Medulla oblongata (tissue), 1 donor: ENCODE data around the gene SNTN.
A peak's percentile ranks its signal among the peaks of the same experiment; 100 is the strongest.
"Not testable (repeated sequence)": the region's sequence is repeated elsewhere in the genome, so short reads cannot be mapped to it uniquely, and the experiment has no call there.

Source experiments
- DNase-seq: peaks from one replicate; pipeline ENCODE4 v3.0.0-alpha.2; 2015; ENCODE audit errors: extremely low spot score

The SNTN gene

DNA sequence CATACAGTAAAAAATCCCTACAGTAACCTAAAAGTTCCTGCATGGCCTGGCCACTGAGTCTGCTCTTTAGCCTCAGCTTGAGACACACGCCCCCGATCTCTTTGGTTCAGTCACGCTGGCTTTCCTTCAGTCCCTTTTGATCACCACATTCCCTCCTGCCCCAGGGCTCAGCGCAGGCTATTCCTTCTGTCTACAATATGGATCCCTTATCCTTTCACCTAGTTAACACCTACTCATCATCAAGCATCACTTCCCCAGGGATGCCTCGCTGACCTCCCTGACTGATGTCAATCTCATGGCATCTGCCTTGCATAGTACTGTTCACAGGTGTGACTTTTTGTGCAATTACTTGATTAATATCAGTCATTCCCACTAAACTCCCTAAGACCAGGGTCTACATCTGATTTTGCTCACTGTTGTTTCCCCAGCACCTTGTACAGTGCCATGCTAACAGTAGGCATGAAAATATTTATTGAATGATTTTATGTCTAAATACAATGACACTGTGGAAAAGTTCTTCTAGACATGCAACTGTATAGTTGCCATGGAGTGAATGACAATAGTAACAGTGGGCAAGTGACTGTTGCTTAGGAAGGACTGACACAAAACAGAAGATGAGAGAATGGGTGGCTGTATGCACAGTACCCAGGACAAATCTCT, at the start of gene SNTN:
SNTN (plus strand) TSS at position 610 of the 660 bp plus-strand sequence; CDS start at position 623, 13 bp downstream.
- no peak for DNase-seq

GRCh38 chr3:63607716-63608115, 44.8 kb upstream of the SNTN start:
- no peak for DNase-seq

DNA sequence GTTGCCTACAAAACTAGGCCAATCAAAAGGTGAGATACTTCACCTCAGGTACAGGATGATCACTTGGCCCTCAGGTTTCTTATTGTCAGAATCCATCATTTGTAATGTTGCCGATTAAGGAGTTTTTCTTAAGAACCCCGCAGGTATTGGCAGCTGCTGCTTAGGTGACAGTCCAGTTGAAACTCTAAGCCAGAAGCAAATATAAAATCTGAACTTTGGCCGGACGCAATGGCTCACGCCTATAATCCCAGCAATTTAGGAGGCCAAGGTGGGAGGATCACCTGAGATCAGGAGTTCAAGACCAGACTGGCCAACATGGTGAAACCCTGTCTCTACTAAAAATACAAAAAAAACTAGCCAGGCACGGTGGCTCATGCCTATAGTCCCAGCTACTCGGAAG, 43.1 kb upstream of the SNTN start:
- no peak for DNase-seq

- no peak for DNase-seq
Observed at GRCh38 chr3:63609834-63610233, 42.6 kb upstream of the SNTN start.

- DNase-seq, result no peak
Observed at GRCh38 chr3:63611382-63611781, 41.1 kb upstream of the SNTN start.

DNA sequence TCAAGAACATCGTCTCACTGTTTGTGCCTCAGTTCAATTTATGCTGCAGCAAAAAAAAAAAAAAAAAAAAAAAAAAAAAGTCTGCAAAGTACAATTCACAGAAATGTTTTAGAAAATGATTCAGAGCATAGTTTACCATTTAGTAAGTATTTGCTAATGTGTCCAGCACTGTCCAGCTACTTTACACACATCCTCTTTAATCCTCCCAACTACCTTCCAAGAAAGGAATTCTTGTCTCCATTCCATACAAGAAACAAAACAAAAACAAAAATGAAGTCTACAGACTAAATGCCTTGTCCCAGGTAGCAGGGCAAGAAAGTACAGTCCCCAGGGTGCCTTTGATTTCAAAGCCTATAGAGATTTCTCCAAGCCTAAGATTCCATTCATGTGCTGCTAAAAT, 38.9 kb upstream of the SNTN start:
- no peak for DNase-seq

DNA sequence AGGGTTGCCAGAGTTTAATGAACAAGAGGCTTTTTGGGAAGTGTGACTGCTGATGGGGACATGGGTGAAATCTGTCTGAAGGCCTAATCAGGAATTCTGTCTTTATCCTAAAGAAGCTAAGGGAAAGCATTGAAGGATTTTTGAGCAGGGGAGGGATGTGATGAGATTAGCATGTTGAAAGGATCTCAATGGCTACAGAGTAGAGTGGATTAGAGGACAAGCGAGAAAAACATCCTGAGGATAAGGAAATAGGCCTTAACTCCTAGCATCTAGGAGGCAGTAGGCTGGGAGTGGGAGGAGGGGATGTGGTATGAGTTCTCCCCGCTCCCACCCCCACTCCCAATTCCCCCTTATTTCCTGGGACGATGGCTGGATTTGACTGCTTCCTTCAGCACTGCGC, 35.1 kb upstream of the SNTN start:
- DNase-seq, result no peak

GRCh38 chr3:63624941-63625560, 27.4 kb upstream of the SNTN start:
- peak; percentile 7 for DNase-seq

- no peak for DNase-seq
Observed at GRCh38 chr3:63631670-63632069, 20.8 kb upstream of the SNTN start.

- no peak for DNase-seq
Observed at GRCh38 chr3:63635186-63635585, 17.3 kb upstream of the SNTN start.

DNA sequence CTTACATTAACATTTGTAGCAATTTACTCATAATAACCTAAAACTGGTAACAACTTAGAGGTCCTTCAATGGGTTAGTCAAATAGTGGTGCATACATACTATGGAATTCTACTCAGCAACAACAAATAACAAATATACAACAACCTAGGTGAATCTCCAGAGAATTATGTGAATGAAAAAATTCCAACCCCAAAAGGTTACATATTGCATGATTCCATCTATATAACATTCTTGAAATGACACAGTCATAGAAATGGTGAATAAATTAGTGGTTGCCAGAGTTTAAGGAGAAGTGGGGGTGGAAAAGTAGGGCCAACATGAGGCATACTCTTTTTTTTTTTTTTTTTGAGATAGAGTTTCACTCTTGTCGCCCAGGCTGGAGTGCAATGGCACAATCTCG, 12.7 kb upstream of the SNTN start:
- no peak for DNase-seq

DNA sequence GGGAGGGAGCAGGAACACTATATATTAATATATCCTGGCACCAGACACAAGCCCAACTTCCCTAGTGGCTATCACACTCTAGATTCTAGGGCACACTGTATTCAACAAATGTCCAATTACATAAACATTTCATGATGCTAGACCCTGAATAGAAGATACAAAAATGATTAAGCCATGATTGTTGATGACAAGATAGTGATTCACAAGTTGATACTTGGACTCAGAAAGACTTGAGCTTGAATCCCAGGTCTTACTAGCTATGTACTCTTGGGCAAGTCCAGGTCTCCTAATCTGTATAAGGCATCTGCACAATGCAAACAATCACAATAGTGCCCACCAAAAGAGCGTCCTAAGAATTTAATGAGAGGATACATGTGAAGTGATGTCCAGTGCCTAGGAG, 10.0 kb upstream of the SNTN start:
- DNase-seq, result no peak

DNA sequence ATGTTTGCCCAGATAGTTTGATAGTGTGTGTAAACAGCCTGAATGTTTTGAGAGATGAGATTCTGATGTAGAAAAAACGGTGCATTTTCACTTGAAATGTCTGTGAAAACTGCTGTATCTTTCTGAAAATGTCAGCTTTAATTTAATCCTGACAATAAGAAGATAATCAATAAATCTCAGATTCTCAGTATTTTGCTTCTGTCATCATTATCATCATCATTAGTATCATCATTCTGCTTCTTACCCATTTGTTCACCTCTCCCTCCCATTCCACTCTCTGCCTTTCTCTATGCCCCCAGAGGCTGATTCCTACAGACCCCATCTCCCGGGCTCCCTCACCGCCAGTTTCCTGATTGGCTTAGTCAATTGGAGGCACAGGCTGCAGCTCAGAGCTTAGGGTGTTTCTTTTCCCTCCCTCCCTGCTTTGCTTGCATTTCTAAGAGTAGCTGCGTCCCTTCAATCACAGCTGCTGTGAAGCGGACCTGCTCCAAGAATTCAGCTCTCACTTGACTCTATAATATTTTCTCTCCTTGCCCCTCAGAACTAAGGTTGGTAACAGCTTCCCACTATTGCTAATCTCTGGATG, 8.2 kb upstream of the SNTN start:
- no peak for DNase-seq

DNA sequence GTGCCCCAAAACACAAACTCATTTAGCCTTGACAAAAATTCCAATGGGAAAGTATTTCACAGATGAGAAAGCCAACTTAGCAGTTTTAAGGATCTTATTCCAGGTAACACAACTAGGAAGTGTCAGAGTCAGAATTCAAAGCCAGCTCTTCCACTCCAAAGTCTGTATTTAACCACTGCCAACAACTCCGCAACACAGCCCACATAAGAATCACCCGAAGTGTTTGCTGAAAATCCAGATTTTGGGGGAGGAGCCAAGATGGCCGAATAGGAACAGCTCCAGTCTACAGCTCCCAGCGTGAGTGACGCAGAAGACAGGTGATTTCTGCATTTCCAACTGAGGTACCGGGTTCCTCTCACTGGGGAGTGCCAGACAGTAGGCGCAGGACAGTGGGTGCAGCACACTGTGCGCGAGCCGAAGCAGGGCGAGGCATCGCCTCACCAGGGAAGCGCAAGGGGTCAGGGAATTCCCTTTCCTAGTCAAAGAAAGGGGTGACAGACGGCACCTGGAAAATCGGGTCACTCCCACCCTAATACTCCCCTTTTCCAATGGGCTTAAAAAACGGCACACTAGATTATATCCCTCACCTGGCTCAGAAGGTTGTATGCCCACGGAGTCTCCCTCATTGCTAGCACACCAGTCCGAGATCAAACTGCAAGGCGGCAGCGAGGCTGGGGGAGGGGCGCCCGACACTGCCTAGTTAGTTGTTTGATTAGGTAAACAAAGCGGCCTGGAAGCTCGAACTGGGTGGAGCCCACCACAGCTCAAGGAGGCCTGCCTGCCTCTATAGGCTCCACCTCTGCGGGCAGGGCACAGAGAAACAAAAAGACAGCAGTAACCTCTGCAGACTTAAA, 7.3 kb upstream of the SNTN start:
- not testable (repeated sequence) for DNase-seq

DNA sequence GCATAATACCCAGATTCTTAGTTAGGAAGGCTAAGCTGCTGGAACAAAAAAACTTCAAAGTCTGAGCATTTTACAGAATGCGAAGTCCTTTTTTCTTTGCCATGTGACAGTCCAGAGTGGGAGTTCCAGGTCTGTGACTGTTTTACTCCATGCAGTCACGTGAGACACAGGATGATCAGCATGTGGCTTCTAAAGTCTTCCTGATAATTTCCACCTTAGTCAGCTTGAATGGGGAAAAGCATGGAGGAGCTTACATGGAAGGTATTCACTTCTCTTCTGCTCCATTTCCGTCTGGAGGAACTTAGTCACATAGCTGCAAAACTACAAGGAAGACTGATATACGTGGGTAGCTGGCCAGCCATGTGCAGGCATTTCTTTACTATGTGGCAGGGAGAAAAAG, 1.7 kb downstream of the SNTN start:
- DNase-seq, result no peak

DNA sequence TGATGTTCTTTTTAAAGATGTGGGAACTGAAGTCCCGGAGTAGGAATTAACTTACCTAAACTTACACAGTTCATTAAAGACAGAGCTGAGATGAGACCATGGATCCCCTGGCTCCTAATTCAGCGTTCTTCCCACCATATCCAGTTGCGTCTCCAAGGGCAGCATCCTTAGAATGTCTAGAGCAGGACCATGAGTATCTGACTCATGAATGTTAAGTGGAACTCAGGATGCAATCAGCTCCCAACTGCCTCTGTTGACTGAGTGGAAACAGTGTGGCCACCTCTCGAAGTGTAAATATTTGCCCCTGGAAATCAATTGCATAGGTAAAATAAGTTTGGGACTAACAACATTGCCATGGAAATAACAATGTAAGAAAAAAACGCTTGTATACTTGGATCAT, 2.5 kb downstream of the SNTN start:
- DNase-seq, result no peak

DNA sequence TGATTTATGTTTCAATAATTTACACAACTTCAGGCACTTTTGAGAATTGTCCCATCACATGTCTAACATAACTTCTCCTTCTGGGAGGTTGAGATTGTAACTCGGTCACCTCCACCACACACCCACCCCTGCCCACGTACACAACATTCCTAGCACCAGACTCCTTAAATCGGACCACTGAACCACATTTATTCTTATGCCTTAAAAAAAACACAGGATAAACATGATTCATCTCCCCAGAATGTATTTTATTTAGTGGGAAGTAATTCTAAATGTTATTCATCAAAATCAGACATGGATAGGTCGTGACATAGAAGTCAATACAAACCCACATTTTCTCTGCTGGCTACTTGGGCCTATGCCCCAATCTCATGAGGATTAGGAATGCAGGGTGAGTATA, 3.0 kb downstream of the SNTN start:
- DNase-seq, result no peak

DNA sequence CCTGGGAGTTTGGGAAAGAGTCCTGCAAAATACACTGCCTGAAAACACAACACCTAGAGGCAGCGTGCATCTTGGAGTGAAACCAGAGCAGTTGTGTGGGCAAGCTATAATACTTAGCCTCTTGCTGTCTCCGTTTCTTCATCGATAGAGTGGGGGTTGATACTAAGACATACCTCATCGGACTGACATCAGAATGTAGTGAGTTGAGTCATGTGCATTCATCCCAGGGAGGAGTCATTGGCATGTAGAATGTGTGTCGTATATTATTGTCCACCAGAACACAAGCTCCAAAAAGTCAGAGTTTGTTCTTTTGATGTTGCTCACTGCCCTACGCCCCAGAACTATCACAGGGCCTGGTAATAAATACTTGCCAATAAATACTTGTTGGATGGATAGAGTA, 4.3 kb downstream of the SNTN start:
- no peak for DNase-seq

DNA sequence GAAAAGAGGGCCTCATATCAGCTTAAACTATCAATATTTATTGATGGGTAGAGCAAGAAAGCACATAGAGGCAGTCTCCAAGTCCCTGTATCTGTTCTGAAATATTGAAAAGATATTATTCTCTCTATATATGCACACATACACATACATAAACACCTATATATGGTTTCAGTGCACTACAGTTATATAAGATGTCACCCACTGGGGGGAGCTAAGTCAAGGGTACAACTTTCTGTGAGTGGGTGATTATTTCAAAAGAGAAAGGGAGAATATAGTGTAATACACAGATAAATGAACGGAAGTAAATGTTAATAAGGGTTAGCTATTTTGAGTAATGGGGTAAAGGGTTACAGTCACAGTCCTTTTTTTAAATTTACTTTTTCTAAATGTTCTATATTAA, 8.8 kb downstream of the SNTN start:
- no peak for DNase-seq

- DNase-seq, result no peak
Observed at GRCh38 chr3:63662011-63662410, 9.5 kb downstream of the SNTN start.

DNA sequence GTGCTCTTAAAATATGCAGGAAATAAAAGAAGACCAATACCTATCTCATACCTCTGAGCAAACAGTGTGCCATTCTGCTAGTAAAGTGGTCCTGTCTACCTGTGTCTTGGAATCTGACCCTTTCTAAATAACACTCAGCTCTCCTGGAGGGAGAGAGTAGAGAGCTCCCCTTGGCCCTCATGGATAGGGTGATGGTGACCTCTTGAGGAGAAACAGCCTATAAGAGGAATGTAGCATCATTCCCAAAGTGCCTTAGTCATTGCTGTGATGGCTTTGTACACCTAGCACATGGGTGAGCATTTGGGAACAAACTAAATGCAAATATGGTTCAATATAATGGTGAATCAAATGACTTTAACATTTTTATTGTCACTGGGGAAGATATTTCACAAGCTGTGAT, 10.0 kb downstream of the SNTN start:
- no peak for DNase-seq

GRCh38 chr3:63670544-63670943, 18.1 kb downstream of the SNTN start:
- DNase-seq, result no peak

DNA sequence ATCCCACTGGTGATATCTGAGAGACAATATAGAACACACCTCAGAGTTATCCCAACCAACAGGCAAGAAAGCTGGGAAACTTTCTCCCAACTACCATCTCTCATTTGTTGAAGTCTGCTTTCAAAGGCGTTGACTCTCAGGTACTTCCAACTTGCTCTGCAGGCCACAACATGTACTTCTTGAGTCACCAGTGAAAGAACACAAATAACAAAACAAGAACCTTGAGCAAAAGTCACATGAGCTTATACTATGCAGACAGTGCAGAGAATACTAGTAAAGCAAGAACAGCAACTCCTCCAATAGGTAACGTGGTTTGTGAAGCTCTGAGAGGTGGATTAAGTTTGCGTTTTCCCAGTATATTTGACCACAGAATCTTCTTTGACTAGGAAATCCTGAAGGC, 20.6 kb downstream of the SNTN start:
- no peak for DNase-seq
